Measurements from ENCODE around the gene MAD2L1. TPM values are rescaled to one million over a fixed set of nuclear protein-coding genes. Genes with fewer than 3 reads are reported as not detected.

The MAD2L1 gene
- polyA plus RNA-seq, 1 donor from 2014 or later = 6.8 TPM

GRCh38 chr4:120043828-120044227 is 22.8 kb downstream of the MAD2L1 start:
- Mint-ChIP-seq H3K4me3 (no peak overlapping the region), H3K9me3 (peaks cover 3 to 6% (median 6%) of the 10 kb centered on the region in 3 donors), H3K27me3 (no peaks in the 10 kb centered on the region), H3K36me3 (no peaks in the 10 kb centered on the region), H3K4me1 (no peaks in the 10 kb centered on the region), H3K27ac (no peak overlapping the region)

GRCh38 chr4:120037411-120037810 is 29.2 kb downstream of the MAD2L1 start:
- H3K9me3 Mint-ChIP-seq = no peaks in the 10 kb centered on the region

GRCh38 chr4:120034913-120035312 is 31.7 kb downstream of the MAD2L1 start:
- Mint-ChIP-seq H3K27ac (no peak overlapping the region), H3K4me3 (no peak overlapping the region)

More at GRCh38 chr4:120037411-120037810, 29.2 kb downstream of the MAD2L1 start:
- no peaks in the 10 kb centered on the region for H3K4me1 Mint-ChIP-seq
- H3K4me3 Mint-ChIP-seq = no peak overlapping the region
- H3K36me3 Mint-ChIP-seq = peaks cover 2% of the 10 kb centered on the region
- no peak overlapping the region for H3K27ac Mint-ChIP-seq
- peaks cover 4% of the 10 kb centered on the region for H3K27me3 Mint-ChIP-seq

GRCh38 chr4:120026853-120027252 is 39.8 kb downstream of the MAD2L1 start:
- H3K36me3 Mint-ChIP-seq = peaks cover 2% of the 10 kb centered on the region
- no peak overlapping the region for H3K27ac Mint-ChIP-seq
- no peaks in the 10 kb centered on the region for H3K4me1 Mint-ChIP-seq
- peaks cover 2% of the 10 kb centered on the region for H3K27me3 Mint-ChIP-seq
- H3K4me3 Mint-ChIP-seq = no peak overlapping the region
- H3K9me3 Mint-ChIP-seq = no peaks in the 10 kb centered on the region

More at GRCh38 chr4:120034913-120035312, 31.7 kb downstream of the MAD2L1 start:
- Mint-ChIP-seq H3K36me3 (peaks cover 5% of the 10 kb centered on the region), H3K9me3 (no peaks in the 10 kb centered on the region), H3K4me1 (no peaks in the 10 kb centered on the region), H3K27me3 (peaks cover 6% of the 10 kb centered on the region)

- peaks cover 2% of the 10 kb centered on the region for H3K36me3 Mint-ChIP-seq
- no peaks in the 10 kb centered on the region for H3K4me1 Mint-ChIP-seq
- H3K4me3 Mint-ChIP-seq = no peak overlapping the region
- H3K27ac Mint-ChIP-seq = no peak overlapping the region
- peaks cover 5% of the 10 kb centered on the region for H3K27me3 Mint-ChIP-seq
- H3K9me3 Mint-ChIP-seq = no peaks in the 10 kb centered on the region
Observed at GRCh38 chr4:120025516-120025915, 41.1 kb downstream of the MAD2L1 start.

- peaks cover 0 to 8% (median 5%) of the 10 kb centered on the region in 3 donors for H3K9me3 Mint-ChIP-seq
- H3K27me3 Mint-ChIP-seq = peaks cover 6% of the 10 kb centered on the region
- H3K27ac Mint-ChIP-seq = no peak overlapping the region
- no peaks in the 10 kb centered on the region for H3K4me1 Mint-ChIP-seq
- H3K36me3 Mint-ChIP-seq = no peaks in the 10 kb centered on the region
- H3K4me3 Mint-ChIP-seq = no peak overlapping the region
Observed at GRCh38 chr4:120018786-120019185, 47.9 kb downstream of the MAD2L1 start.

GRCh38 chr4:120017939-120018692 is 48.5 kb downstream of the MAD2L1 start:
- Mint-ChIP-seq H3K4me3 (no peak overlapping the region), H3K36me3 (no peaks in the 10 kb centered on the region), H3K9me3 (peaks cover 0 to 8% (median 5%) of the 10 kb centered on the region in 3 donors), H3K4me1 (no peaks in the 10 kb centered on the region), H3K27me3 (peaks cover 6% of the 10 kb centered on the region), H3K27ac (no peak overlapping the region)

- peaks cover 0 to 8% (median 8%) of the 10 kb centered on the region in 3 donors for H3K9me3 Mint-ChIP-seq
- H3K27me3 Mint-ChIP-seq = peaks cover 1% of the 10 kb centered on the region
- H3K4me3 Mint-ChIP-seq = no peak overlapping the region
- H3K27ac Mint-ChIP-seq = no peak overlapping the region
- no peaks in the 10 kb centered on the region for H3K36me3 Mint-ChIP-seq
- no peaks in the 10 kb centered on the region for H3K4me1 Mint-ChIP-seq
Observed at GRCh38 chr4:120011725-120012124, 54.9 kb downstream of the MAD2L1 start.

GRCh38 chr4:120010646-120011045 is 56.0 kb downstream of the MAD2L1 start:
- H3K4me3 Mint-ChIP-seq = no peak overlapping the region
- no peak overlapping the region for H3K27ac Mint-ChIP-seq
- H3K36me3 Mint-ChIP-seq = no peaks in the 10 kb centered on the region
- peaks cover 0 to 8% (median 7%) of the 10 kb centered on the region in 3 donors for H3K9me3 Mint-ChIP-seq
- H3K4me1 Mint-ChIP-seq = no peaks in the 10 kb centered on the region
- H3K27me3 Mint-ChIP-seq = peaks cover 1% of the 10 kb centered on the region

GRCh38 chr4:120009731-120010130 is 56.9 kb downstream of the MAD2L1 start:
- peaks cover 0 to 7% (median 2%) of the 10 kb centered on the region in 3 donors for H3K9me3 Mint-ChIP-seq
- peaks cover 1% of the 10 kb centered on the region for H3K27me3 Mint-ChIP-seq
- peak overlapping the region in 1 of 3 donors; percentile 32 for H3K27ac Mint-ChIP-seq
- H3K4me3 Mint-ChIP-seq = no peak overlapping the region
- H3K36me3 Mint-ChIP-seq = no peaks in the 10 kb centered on the region
- H3K4me1 Mint-ChIP-seq = no peaks in the 10 kb centered on the region

GRCh38 chr4:120008957-120009356 is 57.7 kb downstream of the MAD2L1 start:
- Mint-ChIP-seq H3K9me3 (peaks cover 0 to 4% (median 0%) of the 10 kb centered on the region in 3 donors), H3K27ac (peak overlapping the region in 1 of 3 donors; percentile 32), H3K36me3 (no peaks in the 10 kb centered on the region), H3K4me3 (no peak overlapping the region), H3K27me3 (no peaks in the 10 kb centered on the region), H3K4me1 (no peaks in the 10 kb centered on the region)

- Mint-ChIP-seq H3K36me3 (no peaks in the 10 kb centered on the region), H3K4me3 (no peak overlapping the region), H3K27ac (no peak overlapping the region), H3K4me1 (no peaks in the 10 kb centered on the region), H3K27me3 (no peaks in the 10 kb centered on the region), H3K9me3 (peaks cover 0 to 4% (median 0%) of the 10 kb centered on the region in 3 donors)
Observed at GRCh38 chr4:120007896-120008436, 58.7 kb downstream of the MAD2L1 start.

- Mint-ChIP-seq H3K4me1 (no peaks in the 10 kb centered on the region), H3K4me3 (no peak overlapping the region), H3K27me3 (no peaks in the 10 kb centered on the region), H3K36me3 (no peaks in the 10 kb centered on the region), H3K27ac (no peak overlapping the region), H3K9me3 (peaks cover 0 to 1% (median 0%) of the 10 kb centered on the region in 3 donors)
Observed at GRCh38 chr4:120007191-120007871, 59.3 kb downstream of the MAD2L1 start.
